Measurements from ENCODE around the gene UBL4A.

The UBL4A gene

DNA sequence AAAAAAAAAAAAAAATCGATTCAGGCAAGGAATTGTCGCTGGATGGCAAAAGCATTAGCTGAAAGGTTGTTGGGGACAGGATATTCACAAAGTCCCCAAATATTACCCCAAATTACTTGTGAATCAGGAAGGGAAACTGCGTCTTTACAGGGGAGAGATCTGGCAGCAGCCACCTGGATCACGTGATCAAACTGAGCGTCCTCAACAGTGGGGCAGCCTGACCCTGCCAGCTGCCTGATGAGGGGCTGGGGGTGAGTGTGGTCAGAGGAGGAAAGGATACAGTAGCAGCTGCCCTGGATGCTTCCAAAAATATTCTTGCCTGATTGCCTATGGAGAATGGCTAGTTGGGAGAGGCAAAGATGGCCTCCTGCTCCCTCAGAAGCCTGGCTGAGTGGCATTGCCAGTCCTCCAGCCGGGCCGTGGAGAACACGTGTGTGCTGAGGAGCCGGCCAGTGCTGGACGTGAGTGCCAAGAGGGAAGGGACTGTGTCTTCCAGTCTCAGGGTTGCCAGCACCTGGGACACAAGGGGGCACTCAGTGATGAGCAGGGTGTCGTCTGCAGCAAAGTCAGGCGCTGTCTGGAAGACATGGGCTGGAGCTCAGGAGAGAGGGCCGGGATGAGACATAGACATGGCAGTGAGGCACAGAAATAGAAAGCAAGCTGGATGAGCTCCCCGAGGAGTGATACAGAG lies 4.4 kb downstream of the UBL4A start:
- DNase-seq: no peak

DNA sequence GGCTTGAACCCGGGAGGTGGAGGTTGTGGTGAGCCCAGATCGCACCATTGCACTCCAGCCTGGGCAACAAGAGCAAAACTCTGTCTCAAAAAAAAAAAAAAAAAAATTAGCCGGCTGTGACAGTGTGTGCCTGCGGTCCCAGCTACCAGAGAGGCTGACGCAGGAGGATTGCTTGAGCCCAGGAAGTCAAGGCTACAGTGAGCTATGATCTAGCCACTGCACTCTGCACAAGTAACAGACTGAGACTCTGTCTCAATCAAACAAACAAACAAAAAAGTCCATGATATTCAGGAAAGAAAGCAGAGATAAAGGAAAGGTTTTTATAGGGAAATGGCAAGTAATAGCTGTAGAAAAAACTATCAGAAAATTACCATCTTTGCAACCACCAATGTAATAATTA lies 5.2 kb downstream of the UBL4A start:
- no peak for DNase-seq

DNA sequence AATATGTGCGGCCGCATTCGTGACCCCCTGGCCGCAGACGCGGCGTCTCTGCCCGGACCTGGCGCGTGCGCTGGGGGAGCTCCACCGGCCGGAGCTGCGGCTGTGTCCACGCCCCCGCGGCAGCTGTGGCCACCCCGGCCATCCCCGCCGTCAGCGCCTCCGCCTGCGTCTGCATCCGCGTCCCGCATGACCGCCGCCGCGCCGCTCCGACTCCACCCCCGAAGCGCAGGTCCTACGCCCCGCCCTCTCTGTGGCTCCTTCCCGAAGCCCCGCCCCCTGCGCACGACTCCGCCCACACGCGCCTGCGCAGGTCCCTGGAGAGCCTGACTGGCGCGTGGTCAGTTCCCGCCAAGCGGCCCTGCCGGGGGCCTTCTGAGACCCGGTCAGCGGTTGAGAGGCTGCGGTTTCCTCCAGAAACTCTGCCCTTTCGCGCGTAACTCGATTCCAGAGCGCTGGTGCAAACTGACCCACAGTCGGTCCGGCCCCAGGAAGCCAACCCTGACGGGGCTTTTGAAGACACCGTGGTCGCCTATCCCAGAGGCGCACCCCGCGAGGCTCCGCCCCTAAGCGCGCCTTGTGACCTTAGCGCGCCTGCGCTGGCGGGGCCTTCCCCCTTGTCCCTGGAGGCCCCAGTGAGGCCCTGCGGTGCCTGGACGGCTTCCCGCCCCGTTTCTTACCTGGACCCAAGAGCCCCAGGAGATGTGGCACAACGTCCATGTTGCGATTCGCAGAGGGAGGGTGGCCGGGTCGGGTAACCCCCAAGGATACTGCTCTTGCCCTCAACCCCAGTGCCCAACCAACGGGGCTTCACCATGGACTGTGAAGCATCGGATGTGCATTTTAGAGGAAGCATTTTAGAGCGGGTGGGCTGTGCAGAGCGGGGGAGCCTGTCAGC lies 7.4 kb downstream of the UBL4A start, which contains the start of gene LAGE3:
Gene LAGE3, minus strand, starts transcription at position 554 of the 895 bp plus-strand sequence. Its CDS starts 366 bp downstream, at position 188.
- DNase-seq: peak; percentile 87

DNA sequence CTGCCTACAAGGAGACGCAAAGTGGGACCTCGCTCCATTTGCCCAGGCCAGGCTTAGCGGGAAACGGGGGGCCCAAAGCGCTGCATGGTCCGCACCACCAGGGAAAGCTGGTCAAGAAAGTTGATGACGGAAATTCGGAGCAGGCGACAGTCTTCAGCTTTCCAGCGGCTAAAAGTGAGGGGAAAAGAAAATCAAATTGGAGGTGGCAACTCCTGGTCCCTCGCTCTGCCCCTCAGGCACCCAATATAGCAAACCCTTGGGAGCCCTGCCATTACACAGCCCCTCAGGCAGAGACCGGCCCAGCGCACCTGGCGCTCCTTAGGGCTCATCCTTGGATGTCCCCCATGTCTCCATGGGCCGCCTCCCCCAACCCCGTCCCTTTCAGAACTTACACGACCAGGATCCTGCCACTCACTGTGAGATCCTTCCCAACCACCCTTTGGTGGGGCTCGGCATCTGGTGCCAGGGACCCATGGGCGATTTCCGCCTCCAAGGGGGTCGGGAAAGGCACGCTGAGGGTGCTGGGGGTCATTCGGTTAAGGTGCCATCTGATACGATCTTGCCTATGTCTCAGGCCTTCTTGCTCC lies 8.4 kb downstream of the UBL4A start:
- no peak for DNase-seq

DNA sequence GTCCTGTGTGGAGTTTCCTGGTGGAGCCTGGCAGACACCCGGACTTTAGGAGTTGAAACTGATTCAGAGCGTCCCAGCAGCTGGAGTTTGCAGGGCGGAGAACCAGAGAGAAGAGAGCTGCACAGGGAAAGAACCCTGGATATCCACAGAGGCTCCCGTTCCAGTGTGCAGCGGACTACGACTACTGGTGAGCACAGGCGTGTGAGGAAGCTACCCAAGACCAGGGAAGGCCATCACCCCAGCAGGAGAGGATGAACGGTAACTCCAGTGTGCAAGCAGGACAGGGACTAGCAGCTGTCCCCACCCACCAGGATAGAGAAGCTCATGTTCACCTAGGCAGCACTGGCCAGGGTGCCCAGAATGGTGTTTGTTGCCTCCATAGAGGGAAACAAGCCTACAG lies 9.6 kb downstream of the UBL4A start:
- no peak for DNase-seq

DNA sequence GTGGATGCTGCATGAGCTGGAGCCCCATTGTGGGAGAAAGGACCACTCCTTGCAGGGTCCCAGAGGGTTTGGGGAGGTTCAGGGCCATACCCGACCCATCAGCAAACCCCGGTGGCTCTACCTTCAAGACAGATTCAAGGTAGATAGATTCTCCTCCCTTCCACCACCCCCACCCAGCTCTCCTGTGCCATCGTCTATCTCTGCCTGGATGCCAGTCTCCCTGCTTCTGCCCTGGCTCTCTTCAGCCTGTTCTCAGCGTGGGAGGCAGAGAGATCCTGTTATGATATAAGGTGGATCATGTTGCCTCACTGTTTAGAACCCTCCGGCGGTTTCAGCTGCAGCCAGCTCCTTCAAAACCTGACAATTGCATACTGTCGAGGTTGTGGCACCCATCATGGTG lies 12.7 kb downstream of the UBL4A start:
- DNase-seq: no peak

DNA sequence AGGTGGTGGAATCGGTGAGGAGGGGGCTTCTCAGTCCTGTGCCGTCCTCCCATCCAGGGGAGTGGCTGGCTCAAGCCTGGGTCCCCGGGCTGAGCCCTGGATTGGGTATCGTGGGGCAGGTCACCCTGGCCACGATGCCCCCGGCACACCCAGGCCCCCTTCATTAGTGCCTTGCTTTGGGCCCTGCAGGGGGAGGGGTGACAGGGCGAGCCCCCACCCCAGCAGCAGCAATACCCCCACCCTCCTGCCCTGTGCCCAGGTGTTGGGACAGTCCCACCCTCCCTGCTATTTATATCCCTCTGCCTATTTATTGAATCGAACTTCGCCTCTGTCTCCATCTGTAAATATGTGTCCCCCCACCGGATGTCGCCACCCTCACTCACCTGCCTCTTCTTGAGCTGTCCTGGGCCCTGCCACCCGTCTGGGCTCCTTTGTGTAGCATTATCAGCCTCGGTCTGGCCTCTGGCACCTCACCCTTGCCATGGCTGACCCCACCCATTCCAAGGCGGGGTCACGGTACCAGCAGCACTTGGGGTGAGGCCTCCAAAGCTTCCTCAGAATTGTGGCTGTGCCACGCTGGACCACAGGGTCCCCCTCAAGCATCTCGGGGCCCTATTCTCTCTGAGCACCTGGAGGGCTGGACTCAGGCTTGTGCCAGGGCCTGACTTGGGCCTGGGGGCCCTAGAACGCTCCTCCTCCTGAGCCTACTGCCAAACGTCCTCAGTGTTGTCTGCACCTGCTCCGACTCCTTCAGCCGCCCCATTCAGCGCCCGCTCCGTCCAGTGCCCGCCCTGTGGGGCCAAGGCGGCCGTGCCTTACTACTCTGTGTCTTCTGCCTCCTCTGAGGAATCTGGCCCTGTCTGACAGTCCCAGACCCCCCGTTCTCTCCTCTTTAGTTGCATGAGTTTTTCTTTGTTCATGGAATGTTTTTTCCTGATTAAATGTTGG lies 13.5 kb downstream of the UBL4A start:
- no peak for DNase-seq

DNA sequence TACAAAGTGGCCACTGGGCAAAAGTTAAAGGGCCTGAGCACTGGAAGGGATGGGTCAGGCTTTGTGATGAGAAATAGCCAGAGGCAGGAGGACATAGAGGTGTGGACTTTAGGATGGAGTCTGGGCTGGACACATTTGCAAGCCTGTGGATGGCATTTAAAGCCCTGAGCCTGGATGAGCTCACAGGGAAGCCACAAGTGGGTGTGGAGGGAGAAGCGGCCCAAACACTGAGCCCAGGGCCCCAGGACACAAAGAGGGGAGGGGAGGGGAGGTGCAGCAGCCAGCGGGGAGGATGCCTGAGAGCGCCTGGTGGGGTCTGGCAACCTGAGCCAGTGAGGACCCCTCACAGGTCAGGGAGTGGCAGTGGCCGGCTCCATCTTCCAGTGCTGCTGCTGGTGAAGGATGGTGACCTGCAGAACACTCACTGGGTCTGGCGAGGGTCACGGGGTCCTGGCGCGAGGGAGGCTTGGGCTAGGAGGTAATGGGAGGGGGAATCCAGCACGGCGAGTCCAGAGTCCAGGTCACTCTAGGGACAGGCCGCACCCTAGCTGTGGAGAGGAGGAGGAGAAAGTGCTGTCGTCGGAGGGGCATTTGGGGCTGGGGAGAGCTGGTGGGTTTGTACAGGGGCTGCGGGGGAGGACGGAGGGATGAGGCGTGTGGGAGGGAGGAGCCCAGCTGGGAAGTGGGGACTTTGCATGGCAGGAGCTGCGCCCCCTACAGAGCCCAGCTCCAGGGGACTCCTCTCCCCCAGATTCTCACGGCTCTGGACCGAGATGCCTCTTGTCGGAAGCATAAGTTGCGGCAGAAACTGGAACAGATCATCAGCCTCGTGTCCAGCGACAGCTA lies 14.4 kb downstream of the UBL4A start:
- no peak for DNase-seq

DNA sequence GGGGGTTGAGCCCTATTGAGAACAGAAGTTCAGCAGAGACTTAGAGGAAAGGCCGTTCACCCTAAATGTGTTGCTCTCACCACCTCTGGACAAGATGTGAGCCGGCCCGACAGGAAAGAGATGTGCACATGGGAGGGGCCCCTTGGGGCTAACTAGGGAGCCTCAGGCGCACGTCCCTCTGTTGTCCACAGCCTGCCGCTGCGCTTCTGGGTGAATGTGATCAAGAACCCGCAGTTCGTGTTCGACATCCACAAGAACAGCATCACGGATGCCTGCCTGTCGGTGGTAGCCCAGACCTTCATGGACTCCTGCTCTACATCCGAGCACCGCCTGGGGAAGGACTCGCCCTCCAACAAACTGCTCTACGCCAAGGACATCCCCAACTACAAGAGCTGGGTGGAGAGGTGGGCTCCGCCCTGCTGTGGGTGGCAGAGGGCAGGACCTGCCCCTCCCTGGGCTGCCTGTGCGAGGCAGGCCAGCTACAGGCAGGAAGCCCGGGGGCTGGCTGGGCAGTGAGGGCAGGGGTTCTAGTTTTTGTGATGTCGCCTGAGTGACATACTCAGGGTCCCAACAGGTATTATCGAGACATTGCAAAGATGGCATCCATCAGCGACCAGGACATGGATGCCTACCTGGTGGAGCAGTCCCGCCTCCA lies 15.4 kb downstream of the UBL4A start:
- DNase-seq: no peak

DNA sequence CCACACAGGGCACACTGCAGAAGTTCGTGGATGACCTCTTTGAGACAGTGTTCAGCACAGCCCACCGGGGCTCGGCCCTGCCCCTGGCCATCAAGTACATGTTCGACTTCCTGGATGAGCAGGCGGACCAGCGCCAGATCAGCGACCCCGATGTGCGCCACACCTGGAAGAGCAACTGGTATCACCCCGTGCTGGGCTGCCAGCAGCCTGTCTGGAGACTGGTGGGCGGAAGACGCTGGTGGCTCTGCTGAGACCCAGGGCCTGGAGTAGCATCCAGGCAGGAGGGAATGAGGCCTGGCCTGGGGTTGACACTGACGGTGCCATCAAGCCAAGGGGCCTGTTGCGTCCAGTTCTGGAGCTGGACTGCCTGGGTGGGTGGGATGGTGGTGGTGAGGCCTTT lies 16.0 kb downstream of the UBL4A start:
- DNase-seq: no peak

DNA sequence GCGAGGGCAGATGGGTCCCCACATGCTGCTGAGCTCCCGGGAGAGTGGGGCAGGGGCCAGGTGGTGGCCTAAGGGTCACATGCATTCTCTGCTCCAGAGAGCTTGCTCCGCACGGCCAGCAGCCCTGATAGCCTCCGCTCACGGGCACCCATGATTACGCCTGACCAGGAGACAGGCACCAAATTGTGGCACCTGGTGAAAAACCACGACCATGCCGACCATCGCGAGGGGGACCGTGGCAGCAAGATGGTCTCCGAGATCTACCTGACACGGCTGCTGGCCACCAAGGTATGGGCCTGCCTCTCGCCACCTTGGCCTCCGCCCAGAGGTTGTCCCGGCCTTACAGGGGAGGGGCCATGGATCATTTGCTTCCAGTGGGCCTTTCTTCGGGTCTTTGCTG lies 16.5 kb downstream of the UBL4A start:
- no peak for DNase-seq

DNA sequence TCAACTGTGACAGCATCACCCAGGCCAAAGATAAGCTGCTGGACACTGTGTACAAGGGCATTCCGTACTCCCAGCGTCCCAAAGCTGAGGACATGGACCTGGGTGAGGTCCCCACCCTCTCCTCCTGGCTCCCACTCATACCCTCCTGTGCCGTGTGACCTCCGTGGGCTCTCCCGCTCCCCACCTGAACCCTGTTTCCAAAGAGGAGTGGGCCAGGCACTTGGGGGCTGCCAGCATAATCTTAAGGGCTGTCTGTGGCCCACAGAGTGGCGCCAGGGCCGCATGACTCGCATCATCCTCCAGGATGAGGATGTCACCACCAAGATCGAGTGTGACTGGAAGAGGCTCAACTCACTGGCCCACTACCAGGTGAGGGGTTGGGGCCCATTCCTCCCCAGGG lies 17.3 kb downstream of the UBL4A start:
- DNase-seq: no peak

DNA sequence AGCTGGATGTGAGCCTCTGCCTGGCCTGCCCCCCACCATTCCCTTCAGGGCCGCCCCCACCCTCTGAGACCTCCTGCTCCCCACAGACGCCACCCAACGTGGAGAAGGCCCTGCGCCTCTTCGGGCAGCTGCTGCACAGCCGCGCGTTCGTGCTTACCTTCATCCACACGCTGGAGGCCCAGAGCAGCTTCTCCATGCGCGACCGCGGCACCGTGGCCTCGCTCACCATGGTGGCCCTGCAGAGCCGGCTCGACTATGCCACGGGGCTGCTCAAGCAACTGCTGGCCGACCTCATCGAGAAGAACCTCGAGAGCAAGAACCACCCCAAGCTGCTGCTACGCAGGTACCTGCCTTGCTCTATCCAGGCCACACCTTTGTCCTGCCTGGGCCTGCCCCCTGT lies 18.2 kb downstream of the UBL4A start:
- DNase-seq: no peak

DNA sequence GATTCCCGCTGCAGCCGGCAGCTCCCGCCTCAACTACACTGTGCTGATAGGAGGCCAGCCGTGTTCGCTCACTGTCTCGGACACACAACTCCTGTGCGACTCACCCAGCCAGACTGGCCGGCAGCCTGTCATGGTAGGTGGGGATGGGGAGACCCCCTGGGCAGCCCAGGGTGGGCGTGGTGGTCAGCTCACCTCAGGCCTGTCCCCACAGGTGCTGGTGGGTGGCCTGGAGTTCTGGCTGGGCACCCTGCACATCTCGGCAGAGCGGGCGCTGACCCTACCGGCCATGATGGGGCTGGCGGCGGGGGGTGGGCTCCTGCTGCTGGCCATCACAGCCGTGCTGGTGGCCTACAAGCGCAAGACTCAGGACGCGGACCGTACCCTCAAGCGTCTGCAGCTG lies 18.9 kb downstream of the UBL4A start:
- no peak for DNase-seq

DNA sequence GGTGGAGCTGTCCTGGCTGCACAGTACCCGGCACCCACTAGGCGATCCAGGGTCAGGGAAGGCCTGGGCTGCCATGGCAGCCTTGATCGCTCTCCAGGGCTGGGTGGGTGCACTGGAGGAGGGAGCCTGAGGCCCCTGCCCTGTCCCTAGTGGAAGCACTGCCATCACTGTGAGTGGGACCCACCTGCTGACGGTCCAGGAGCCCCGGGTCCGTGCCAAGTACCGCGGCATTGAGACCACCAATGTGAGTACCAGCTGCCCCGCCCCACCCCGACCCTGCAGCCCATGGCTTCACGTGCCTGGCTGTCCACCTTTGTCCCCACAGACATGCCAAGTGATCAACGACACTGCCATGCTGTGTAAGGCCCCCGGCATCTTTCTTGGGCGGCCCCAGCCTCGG lies 19.5 kb downstream of the UBL4A start:
- DNase-seq: no peak

DNA sequence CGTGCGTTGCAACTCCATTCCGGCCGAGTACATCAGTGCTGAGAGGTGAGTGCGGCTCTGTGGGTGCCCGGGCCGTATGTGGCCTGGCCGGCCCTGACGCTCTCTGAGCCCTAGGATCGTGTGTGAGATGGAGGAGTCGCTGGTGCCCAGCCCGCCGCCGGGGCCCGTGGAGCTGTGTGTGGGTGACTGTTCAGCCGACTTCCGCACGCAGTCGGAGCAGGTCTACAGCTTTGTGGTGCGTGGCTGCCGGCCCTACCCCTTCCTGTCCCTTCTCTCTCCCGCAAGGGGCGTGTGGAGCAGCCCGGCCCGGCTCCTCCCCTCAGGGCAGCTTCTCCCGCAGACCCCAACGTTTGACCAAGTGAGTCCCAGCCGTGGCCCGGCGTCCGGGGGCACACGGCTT lies 20.4 kb downstream of the UBL4A start:
- no peak for DNase-seq

DNA sequence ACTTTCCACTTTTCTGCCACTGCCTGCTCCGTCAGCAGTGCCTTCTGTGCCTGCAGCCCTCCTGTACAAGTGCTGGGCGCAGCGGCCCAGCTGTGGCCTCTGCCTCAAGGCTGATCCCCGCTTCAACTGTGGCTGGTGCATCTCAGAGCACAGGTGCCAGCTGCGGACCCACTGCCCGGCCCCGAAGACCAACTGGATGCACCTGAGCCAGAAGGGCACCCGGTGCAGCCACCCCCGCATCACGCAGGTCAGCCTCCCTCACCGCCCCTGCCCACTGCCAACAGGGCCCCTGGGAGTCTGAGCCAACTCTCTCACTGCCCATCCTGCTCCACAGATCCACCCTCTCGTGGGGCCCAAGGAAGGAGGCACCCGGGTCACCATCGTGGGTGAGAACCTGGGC lies 20.8 kb downstream of the UBL4A start:
- no peak for DNase-seq

DNA sequence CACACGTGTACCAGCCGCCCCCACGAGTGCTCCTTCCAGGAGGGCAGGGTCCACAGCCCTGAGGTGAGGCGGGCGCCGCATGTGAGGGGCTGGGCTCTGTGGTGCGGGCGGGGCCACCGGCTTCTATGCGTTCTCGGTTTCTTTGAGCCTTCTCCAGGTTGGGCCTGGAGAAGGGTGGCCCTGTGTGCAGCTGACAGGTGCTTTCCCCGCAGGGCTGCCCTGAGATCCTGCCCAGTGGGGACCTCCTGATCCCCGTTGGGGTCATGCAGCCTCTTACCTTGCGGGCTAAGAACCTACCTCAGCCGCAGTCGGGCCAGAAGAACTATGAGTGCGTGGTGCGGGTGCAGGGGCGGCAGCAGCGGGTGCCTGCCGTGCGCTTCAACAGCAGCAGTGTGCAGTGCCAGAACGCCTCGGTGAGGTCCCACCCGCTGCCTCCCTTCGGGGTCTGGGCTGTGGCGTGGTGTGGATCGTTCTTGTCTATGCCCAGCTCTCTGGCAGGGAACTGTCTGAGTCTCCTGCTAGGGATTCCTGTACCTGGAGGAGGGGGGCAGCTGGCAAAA lies 21.5 kb downstream of the UBL4A start:
- DNase-seq: no peak

DNA sequence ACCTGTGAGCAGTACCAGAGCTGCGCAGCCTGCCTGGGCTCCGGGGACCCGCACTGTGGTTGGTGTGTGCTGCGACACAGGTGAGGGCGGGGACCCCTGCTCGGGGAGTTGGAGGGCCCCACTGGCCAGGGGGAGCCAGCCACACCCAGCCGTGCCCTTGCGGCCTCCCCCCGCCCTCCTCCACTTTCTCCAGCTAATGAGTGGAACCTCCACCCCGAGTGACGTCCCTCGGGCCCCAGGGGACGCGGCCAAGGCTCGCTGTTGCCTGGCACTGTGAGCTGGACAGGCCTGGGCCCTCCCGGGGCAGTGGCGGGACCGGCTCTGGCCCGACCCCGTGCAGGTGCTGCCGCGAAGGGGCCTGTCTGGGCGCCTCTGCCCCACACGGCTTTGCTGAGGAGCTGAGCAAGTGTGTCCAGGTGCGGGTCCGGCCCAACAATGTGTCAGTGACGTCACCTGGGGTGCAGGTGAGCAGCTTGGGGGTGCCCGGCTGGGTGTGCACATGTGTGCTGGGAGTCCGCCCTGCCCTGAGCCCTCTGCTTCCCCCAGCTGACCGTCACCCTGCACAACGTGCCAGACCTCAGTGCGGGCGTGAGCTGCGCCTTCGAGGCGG lies 22.7 kb downstream of the UBL4A start:
- no peak for DNase-seq

DNA sequence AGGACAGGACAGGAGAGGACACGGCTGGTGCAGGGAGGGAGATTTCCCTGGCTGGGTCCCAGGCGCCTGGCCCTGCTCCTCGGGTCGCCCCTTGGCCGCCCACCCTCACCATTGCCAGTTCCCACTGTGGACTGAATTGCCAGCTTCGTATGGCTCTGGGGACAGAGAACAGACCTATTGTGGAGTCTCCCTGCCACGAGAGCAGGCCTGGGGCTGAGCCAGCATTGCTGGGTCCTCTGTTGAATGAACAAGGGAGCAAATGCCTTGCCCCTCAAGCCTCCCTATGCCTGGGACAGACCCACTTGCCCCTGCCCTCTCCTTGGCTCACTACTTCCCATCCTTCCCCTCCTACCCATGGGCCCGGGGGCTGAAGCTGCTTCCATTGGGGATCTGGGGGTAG lies 24.0 kb downstream of the UBL4A start:
- no peak for DNase-seq

All from fibroblast of skin of scalp (primary cell).